ENCODE results near the gene RAPSN. TPM values are rescaled to one million over a fixed set of nuclear protein-coding genes. Genes with fewer than 3 reads are reported as not detected.

RAPSN gene
- total RNA-seq, 2 donors from 2014 or later, result not detected

DNA sequence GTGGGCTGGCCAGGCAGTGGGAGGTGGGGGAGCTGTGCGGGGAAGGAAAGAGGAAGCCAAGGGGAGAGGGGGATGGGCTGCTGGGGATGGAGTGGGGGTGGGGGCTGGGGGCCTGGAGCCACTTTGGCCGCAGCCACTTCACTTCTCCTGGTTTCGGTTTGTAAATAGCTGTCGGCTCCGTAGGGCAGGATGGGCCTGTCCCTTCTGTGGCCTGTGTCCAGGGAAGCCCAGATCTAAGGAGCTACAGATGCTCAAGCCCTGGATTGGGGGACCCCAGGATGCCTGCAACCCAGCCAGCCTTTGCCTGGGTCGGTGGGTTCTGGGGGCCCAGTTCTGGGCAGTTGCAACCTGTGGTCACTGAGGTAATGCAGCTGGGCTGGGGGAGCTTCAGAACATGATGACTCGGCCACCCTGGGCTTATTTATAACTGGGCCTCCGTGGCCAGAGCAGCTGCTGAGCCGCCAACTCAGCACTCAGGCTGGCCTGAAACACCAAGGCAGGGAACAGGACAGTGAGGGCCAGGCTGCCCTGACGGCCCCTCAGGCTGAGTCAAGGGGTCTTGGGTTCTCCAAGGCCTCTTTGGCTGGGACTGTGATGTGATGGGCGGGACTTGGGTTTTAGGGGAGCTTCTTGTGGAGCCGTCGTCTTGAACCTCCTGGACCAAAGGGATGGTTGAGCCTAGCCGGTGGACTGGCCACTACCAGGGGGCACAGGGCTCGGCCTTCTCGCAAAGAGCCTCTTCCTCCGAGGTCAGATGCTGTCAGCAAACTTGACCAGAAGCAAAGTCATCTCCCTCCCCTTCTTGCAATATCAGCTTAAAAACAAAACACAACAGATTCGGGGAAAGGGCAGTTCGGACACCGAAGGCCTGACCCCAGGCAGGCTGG is 55.5 kb downstream of the RAPSN start:
- intact Hi-C loops (cut with DNase I), result no loop called here
- H3K27me3 ChIP-seq, result no peaks in the 10 kb centered on the region
- DNase-seq (peak in 2 of 4 donors; percentile 17 to 67), ATAC-seq (peak; percentile 12)
- TF ChIP-seq POLR2A (IDR thresholded peaks at IDR 0.05) (peak in 2 of 3 donors; percentile 15 to 36), CTCF (IDR thresholded peaks at IDR 0.05) (no peak)
- WGBS, 2 donors, result 62 to 86% methylated on average over 11 to 20 of the region's 20 CpGs
- no peaks in the 10 kb centered on the region for H3K9me3 ChIP-seq
- H3K27ac ChIP-seq, result peak overlapping the region in 2 of 4 donors; percentile 55 to 83
- H3K36me3 ChIP-seq (replicated peaks in 1 of 2; ENCODE audit: insufficient read depth in 1 of 2, low read depth in 2 of 2), result no peaks in the 10 kb centered on the region
- H3K4me1 ChIP-seq, result no peaks in the 10 kb centered on the region
- H3K4me3 ChIP-seq, result no peak overlapping the region

GRCh38 chr11:47392546-47393162 is 56.3 kb downstream of the RAPSN start:
- intact Hi-C loops (cut with DNase I), result no loop called here
- peak overlapping the region in 2 of 4 donors; percentile 16 to 83 for H3K27ac ChIP-seq
- H3K27me3 ChIP-seq, result no peaks in the 10 kb centered on the region
- H3K4me3 ChIP-seq, result no peak overlapping the region
- 68 to 70% methylated on average over 6 to 14 of the region's 14 CpGs for WGBS, 2 donors
- no peaks in the 10 kb centered on the region for H3K36me3 ChIP-seq (replicated peaks in 1 of 2; ENCODE audit: insufficient read depth in 1 of 2, low read depth in 2 of 2)
- no peak for TF ChIP-seq POLR2A (IDR thresholded peaks at IDR 0.05)
- no peak for TF ChIP-seq CTCF (IDR thresholded peaks at IDR 0.05)
- no peak for DNase-seq
- ATAC-seq, result no peak
- H3K4me1 ChIP-seq, result no peaks in the 10 kb centered on the region
- H3K9me3 ChIP-seq, result no peaks in the 10 kb centered on the region

GRCh38 chr11:47391711-47392432 is 57.1 kb downstream of the RAPSN start:
- 83 to 92% methylated on average over 16 of the region's 16 CpGs for WGBS, 2 donors
- no peak for ATAC-seq
- no peak for TF ChIP-seq CTCF (IDR thresholded peaks at IDR 0.05)
- TF ChIP-seq POLR2A (IDR thresholded peaks at IDR 0.05), result no peak
- intact Hi-C loops (cut with DNase I), result no loop called here
- DNase-seq, result no peak
- H3K4me3 ChIP-seq, result no peak overlapping the region
- H3K27me3 ChIP-seq, result no peaks in the 10 kb centered on the region
- no peaks in the 10 kb centered on the region for H3K36me3 ChIP-seq (replicated peaks in 1 of 2; ENCODE audit: insufficient read depth in 1 of 2, low read depth in 2 of 2)
- H3K9me3 ChIP-seq, result no peaks in the 10 kb centered on the region
- H3K4me1 ChIP-seq, result no peaks in the 10 kb centered on the region
- H3K27ac ChIP-seq, result peak overlapping the region in 1 of 4 donors; percentile 83

GRCh38 chr11:47391077-47391583 is 57.8 kb downstream of the RAPSN start:
- Histone ChIP-seq H3K4me1 (no peaks in the 10 kb centered on the region), H3K36me3 (replicated peaks in 1 of 2; ENCODE audit: insufficient read depth in 1 of 2, low read depth in 2 of 2) (no peaks in the 10 kb centered on the region), H3K27ac (peak overlapping the region in 2 of 4 donors; percentile 30 to 83), H3K27me3 (no peaks in the 10 kb centered on the region), H3K9me3 (no peaks in the 10 kb centered on the region), H3K4me3 (no peak overlapping the region)
- peak in 1 of 3 donors; percentile 17 for TF ChIP-seq POLR2A (IDR thresholded peaks at IDR 0.05)
- no peak for TF ChIP-seq CTCF (IDR thresholded peaks at IDR 0.05)
- ATAC-seq (no peak), DNase-seq (peak in 1 of 4 donors; percentile 69)
- 73 to 85% methylated on average over 8 to 11 of the region's 11 CpGs for WGBS, 2 donors
- intact Hi-C loops (cut with DNase I), result no loop called here

Measured in body of pancreas (tissue), 4 donors.